NCI-H128 (cell line): ENCODE results near the gene MAP3K2.

Experiments used
- DNase-seq: peaks from one replicate; lab custom pipeline; 2025; ENCODE audit not compliant: unreplicated experiment; lab: John Stamatoyannopoulos, UW

Gene MAP3K2

GRCh38 chr2:127305990-127306585 lies 81.7 kb downstream of the MAP3K2 start:
- no peak for DNase-seq

GRCh38 chr2:127302168-127302567 lies 85.6 kb downstream of the MAP3K2 start:
- DNase-seq = no peak

GRCh38 chr2:127293748-127294562 lies 93.8 kb downstream of the MAP3K2 start, which contains the start of gene ERCC3:
Gene ERCC3 (minus strand): TSS chr2:127294144. CDS start chr2:127294081, 63 bp downstream.
- peak; percentile 46 for DNase-seq

- DNase-seq = no peak
Observed at GRCh38 chr2:127293386-127293747, 94.4 kb downstream of the MAP3K2 start.

- no peak for DNase-seq
Observed at GRCh38 chr2:127288274-127288673, 99.5 kb downstream of the MAP3K2 start.

GRCh38 chr2:127283275-127283674 lies 104.5 kb downstream of the MAP3K2 start:
- no peak for DNase-seq

- no peak for DNase-seq
Observed at GRCh38 chr2:127280693-127281092, 107.1 kb downstream of the MAP3K2 start.

GRCh38 chr2:127279781-127280180 lies 108.0 kb downstream of the MAP3K2 start:
- no peak for DNase-seq

- no peak for DNase-seq
Observed at GRCh38 chr2:127278959-127279358, 108.8 kb downstream of the MAP3K2 start.

- DNase-seq = no peak
Observed at GRCh38 chr2:127277028-127277427, 110.7 kb downstream of the MAP3K2 start.

- DNase-seq = no peak
Observed at GRCh38 chr2:127275789-127276188, 112.0 kb downstream of the MAP3K2 start.

- DNase-seq = no peak
Observed at GRCh38 chr2:127275356-127275755, 112.4 kb downstream of the MAP3K2 start.

GRCh38 chr2:127270663-127271062 lies 117.1 kb downstream of the MAP3K2 start:
- DNase-seq = no peak

GRCh38 chr2:127261804-127262406 lies 125.9 kb downstream of the MAP3K2 start:
- no peak for DNase-seq

- DNase-seq = no peak
Observed at GRCh38 chr2:127259355-127259754, 128.4 kb downstream of the MAP3K2 start.

GRCh38 chr2:127256866-127257265 lies 130.9 kb downstream of the MAP3K2 start:
- no peak for DNase-seq

- DNase-seq = no peak
Observed at GRCh38 chr2:127256381-127256780, 131.4 kb downstream of the MAP3K2 start.

- no peak for DNase-seq
Observed at GRCh38 chr2:127255721-127256120, 132.1 kb downstream of the MAP3K2 start.

- no peak for DNase-seq
Observed at GRCh38 chr2:127255146-127255545, 132.6 kb downstream of the MAP3K2 start.

- no peak for DNase-seq
Observed at GRCh38 chr2:127254386-127254981, 133.3 kb downstream of the MAP3K2 start.
